Tibial nerve (tissue), 4 donors: ENCODE results near the gene CLOCK. TPM values are rescaled to one million over a fixed set of nuclear protein-coding genes. Genes with fewer than 3 reads are reported as not detected.

ENCODE experiments used
- DNase-seq, 2 donors: peaks; one replicate each; pipeline ENCODE4 v3.0.0-alpha.2; 2019; ENCODE audit warnings: low spot score in 2 of 2
- H3K27ac ChIP-seq, 4 donors: fragments of 200-600 bp; sonication (generic) in 3 of 4; one replicate each; pipeline ENCODE4 v1.5.1; 2017 to 2019; ENCODE audit warnings: mild to moderate bottlenecking in 1 of 4
- H3K27me3 ChIP-seq, 2 donors: fragments of 200-600 bp; sonication (generic) in 1 of 2; one replicate each; pipeline versions ENCODE4 v1.5.1 to v1.6.0; 2017 to 2019
- H3K36me3 ChIP-seq, 3 donors: fragments of 200-600 bp; sonication (generic); one replicate each; pipeline ENCODE4 v1.5.1; 2018 to 2019
- H3K4me1 ChIP-seq, 4 donors: fragments of 200-600 bp; sonication (generic) in 3 of 4; one replicate each; pipeline ENCODE4 v1.5.1; 2017 to 2019
- H3K4me3 ChIP-seq, 4 donors: fragments of 200-600 bp; sonication (generic) in 3 of 4; one replicate each; pipeline ENCODE4 v1.5.1; 2017 to 2019; ENCODE audit warnings: mild to moderate bottlenecking in 1 of 4, moderate library complexity in 1 of 4
- H3K9me3 ChIP-seq, 4 donors: fragments of 200-600 bp; sonication (generic) in 3 of 4; one replicate each; pipeline ENCODE4 v1.5.1; 2017 to 2019
- CTCF ChIP-seq, 5 experiments: fragments of 200-600 bp in 3 of 5; fragments of 450-650 bp in 2 of 5; sonication (generic) in 3 of 5; IDR thresholded peaks; one replicate each; pipeline ENCODE4 v1.5.1; 2016 to 2019; ENCODE audit warnings: antibody characterized with exemption in 5 of 5, mild to moderate bottlenecking in 3 of 5, moderate library complexity in 2 of 5
- EP300 ChIP-seq, 2 donors: sonication (generic); formaldehyde crosslinking; IDR thresholded peaks; one replicate each; pipeline ENCODE4 v1.6.1; 2017; ENCODE audit warnings: antibody characterized with exemption in 2 of 2, mild to moderate bottlenecking in 1 of 2
- POLR2A ChIP-seq, 2 donors: fragments of 450-650 bp; IDR thresholded peaks; one replicate each; pipeline ENCODE4 v1.6.1; 2017; ENCODE audit warnings: antibody characterized with exemption in 2 of 2, mild to moderate bottlenecking in 2 of 2, moderate library complexity in 2 of 2
- WGBS, 2 donors: methylation state at CpG; one replicate each; pipeline ENCODE4 v1.1.5; 2018; 5-methylcytosine and 5-hydroxymethylcytosine counted together
- total RNA-seq, 4 donors: library from RNA; depleted of rRNA; stranded (reverse); fragments of >200 nt; gene quantifications; one replicate each; pipeline ENCODE4 v1.1.0, GENCODE V29; 2016

Gene CLOCK
- total RNA-seq, 4 donors from 2014 or later: 17.8 to 48.0 (median 27.6) TPM

DNA sequence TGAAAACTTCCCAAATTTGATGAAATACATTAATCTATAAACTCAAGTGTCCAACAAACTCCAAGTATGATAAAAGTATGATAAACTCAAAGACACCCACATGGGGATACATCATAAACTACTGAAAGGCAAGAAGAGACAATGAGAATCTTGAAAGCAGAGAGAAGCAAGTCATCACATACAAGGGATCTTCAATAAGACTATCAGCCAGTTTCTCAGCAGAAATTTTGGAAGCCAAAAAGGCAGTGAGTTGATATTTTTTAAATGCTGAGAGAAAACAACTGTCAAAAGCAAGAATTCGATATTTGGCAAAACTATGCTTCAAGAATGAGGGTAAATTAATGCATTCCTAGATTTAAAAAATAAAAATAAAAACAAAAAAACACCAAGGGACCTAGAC lies 28.8 kb upstream of the CLOCK start:
- no peak overlapping the region for H3K27ac ChIP-seq
- H3K36me3 ChIP-seq: no peaks in the 10 kb centered on the region
- H3K9me3 ChIP-seq: peaks cover 0 to 29% (median 0%) of the 10 kb centered on the region in 4 donors
- WGBS, 2 donors: 67 to 83% methylated on average over 1 of the region's 1 CpG
- no peaks in the 10 kb centered on the region for H3K27me3 ChIP-seq
- H3K4me1 ChIP-seq: no peaks in the 10 kb centered on the region
- no peak for TF ChIP-seq CTCF (IDR thresholded peaks at IDR 0.05)
- TF ChIP-seq EP300 (IDR thresholded peaks at IDR 0.05): no peak
- TF ChIP-seq POLR2A (IDR thresholded peaks at IDR 0.05): no peak
- no peak for DNase-seq
- H3K4me3 ChIP-seq: no peak overlapping the region

- 59 to 89% methylated on average over 1 of the region's 1 CpG for WGBS, 2 donors
- Histone ChIP-seq H3K9me3 (peaks cover 0 to 29% (median 0%) of the 10 kb centered on the region in 4 donors), H3K4me1 (no peaks in the 10 kb centered on the region), H3K27ac (no peak overlapping the region), H3K4me3 (no peak overlapping the region), H3K36me3 (no peaks in the 10 kb centered on the region), H3K27me3 (no peaks in the 10 kb centered on the region)
- no peak for DNase-seq
- TF ChIP-seq EP300 (IDR thresholded peaks at IDR 0.05) (no peak), POLR2A (IDR thresholded peaks at IDR 0.05) (no peak), CTCF (IDR thresholded peaks at IDR 0.05) (no peak)
Measured at GRCh38 chr4:55574252-55574651, 27.5 kb upstream of the CLOCK start.

DNA sequence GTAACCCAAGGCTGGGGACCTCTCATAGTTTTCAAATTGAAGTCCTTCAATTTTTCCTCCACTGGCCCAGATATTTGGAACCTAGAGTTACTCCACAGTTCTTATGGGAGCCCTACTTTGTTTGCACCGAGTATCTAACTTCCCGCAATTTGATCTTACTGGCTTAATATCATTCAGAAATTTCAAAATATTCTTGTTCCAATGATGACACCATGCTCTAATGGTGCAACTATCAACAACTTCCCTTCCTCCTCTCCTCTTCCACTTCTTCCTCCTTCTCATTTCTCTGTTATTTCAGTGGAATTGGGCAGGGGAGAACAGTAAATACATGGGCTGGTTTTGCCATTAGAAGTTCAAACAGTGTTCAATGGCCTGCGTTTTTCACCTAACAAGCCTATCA lies 25.1 kb upstream of the CLOCK start:
- H3K9me3 ChIP-seq: peaks cover 0 to 26% (median 0%) of the 10 kb centered on the region in 4 donors
- no peak overlapping the region for H3K4me3 ChIP-seq
- TF ChIP-seq CTCF (IDR thresholded peaks at IDR 0.05) (no peak), EP300 (IDR thresholded peaks at IDR 0.05) (no peak), POLR2A (IDR thresholded peaks at IDR 0.05) (no peak)
- no peak overlapping the region for H3K27ac ChIP-seq
- H3K27me3 ChIP-seq: no peaks in the 10 kb centered on the region
- H3K4me1 ChIP-seq: no peaks in the 10 kb centered on the region
- no peak for DNase-seq
- 85 to 88% methylated on average over 3 of the region's 3 CpGs for WGBS, 2 donors
- no peaks in the 10 kb centered on the region for H3K36me3 ChIP-seq

GRCh38 chr4:55568905-55569504 lies 22.3 kb upstream of the CLOCK start:
- Histone ChIP-seq H3K4me1 (no peaks in the 10 kb centered on the region), H3K9me3 (peaks cover 0 to 3% (median 0%) of the 10 kb centered on the region in 4 donors), H3K4me3 (no peak overlapping the region), H3K36me3 (no peaks in the 10 kb centered on the region), H3K27me3 (no peaks in the 10 kb centered on the region), H3K27ac (no peak overlapping the region)
- TF ChIP-seq EP300 (IDR thresholded peaks at IDR 0.05) (no peak), CTCF (IDR thresholded peaks at IDR 0.05) (no peak), POLR2A (IDR thresholded peaks at IDR 0.05) (no peak)
- no peak for DNase-seq
- 92 to 98% methylated on average over 1 of the region's 1 CpG for WGBS, 2 donors

GRCh38 chr4:55561889-55562288 lies 15.2 kb upstream of the CLOCK start:
- no peak overlapping the region for H3K4me3 ChIP-seq
- H3K27me3 ChIP-seq: no peaks in the 10 kb centered on the region
- DNase-seq: no peak
- no peak overlapping the region for H3K27ac ChIP-seq
- 94 to 97% methylated on average over 1 of the region's 1 CpG for WGBS, 2 donors
- H3K9me3 ChIP-seq: no peaks in the 10 kb centered on the region
- H3K4me1 ChIP-seq: no peaks in the 10 kb centered on the region
- TF ChIP-seq EP300 (IDR thresholded peaks at IDR 0.05) (peak in 1 of 2 donors; percentile 25), POLR2A (IDR thresholded peaks at IDR 0.05) (no peak)
- H3K36me3 ChIP-seq: no peaks in the 10 kb centered on the region
